ENCODE results near the gene ACSL1. TPM values are rescaled to one million over a fixed set of nuclear protein-coding genes. Genes with fewer than 3 reads are reported as not detected.
A peak's percentile ranks its signal among the peaks of the same experiment; 100 is the strongest.

Gene ACSL1
- total RNA-seq, 2 experiments from 2014 or later: 12.4 to 12.5 TPM

GRCh38 chr4:184774152-184774551 is 51.6 kb downstream of the ACSL1 start:
- no peak for TF ChIP-seq CTCF (IDR thresholded peaks at IDR 0.05)
- H3K4me3 ChIP-seq (ENCODE audit: low read length): no peak overlapping the region
- ChIA-PET POLR2A (no interaction called here), CTCF (interaction anchor here (0.6 kb wide), 1 partner anchor 14 kb away, joined by 3 read pairs; no protein-coding TSS in a partner anchor)
- peaks cover 19% of the 10 kb centered on the region for H3K36me3 ChIP-seq (ENCODE audit: insufficient read depth, low read length)
- DNase-seq: no peak
- no peaks in the 10 kb centered on the region for H3K27me3 ChIP-seq (ENCODE audit: control insufficient read depth in 1 of 2, insufficient read depth in 2 of 2, low read length in 2 of 2)
- no peaks in the 10 kb centered on the region for H3K4me1 ChIP-seq (ENCODE audit: insufficient read depth, low read length)
- H3K9me3 ChIP-seq (ENCODE audit: control insufficient read depth in 1 of 2, insufficient read depth in 1 of 2, low read length in 2 of 2): no peaks in the 10 kb centered on the region
- Mint-ChIP-seq H3K36me3 (ENCODE audit: low read depth) (peaks cover 49% of the 10 kb centered on the region), H3K27me3 (no peaks in the 10 kb centered on the region), H3K4me1 (ENCODE audit: low read depth) (peaks cover 11% of the 10 kb centered on the region), H3K4me3 (no peak overlapping the region), H3K27ac (no peak overlapping the region), H3K9me3 (no peaks in the 10 kb centered on the region)
- intact Hi-C loops (cut with DNase I, micrococcal nuclease): no loop called here
- no peak for ATAC-seq (ENCODE audit: poor library complexity)
- H3K27ac ChIP-seq (ENCODE audit: low read depth in 1 of 2, low read length in 2 of 2): no peak overlapping the region

GRCh38 chr4:184771416-184771815 is 54.4 kb downstream of the ACSL1 start:
- peaks cover 13% of the 10 kb centered on the region for H3K4me1 Mint-ChIP-seq (ENCODE audit: low read depth)
- Histone ChIP-seq H3K9me3 (ENCODE audit: control insufficient read depth in 1 of 2, insufficient read depth in 1 of 2, low read length in 2 of 2) (no peaks in the 10 kb centered on the region), H3K27me3 (ENCODE audit: control insufficient read depth in 1 of 2, insufficient read depth in 2 of 2, low read length in 2 of 2) (no peaks in the 10 kb centered on the region), H3K36me3 (ENCODE audit: insufficient read depth, low read length) (peaks cover 36% of the 10 kb centered on the region), H3K4me3 (ENCODE audit: low read length) (no peak overlapping the region), H3K27ac (ENCODE audit: low read depth in 1 of 2, low read length in 2 of 2) (no peak overlapping the region), H3K4me1 (ENCODE audit: insufficient read depth, low read length) (no peaks in the 10 kb centered on the region)
- TF ChIP-seq CTCF (IDR thresholded peaks at IDR 0.05): no peak
- no peaks in the 10 kb centered on the region for H3K9me3 Mint-ChIP-seq
- ChIA-PET CTCF (no interaction called here), POLR2A (no interaction called here)
- ATAC-seq (ENCODE audit: poor library complexity) (no peak), DNase-seq (no peak)
- no peak overlapping the region for H3K4me3 Mint-ChIP-seq
- intact Hi-C loops (cut with DNase I, micrococcal nuclease): no loop called here
- peaks cover 54% of the 10 kb centered on the region for H3K36me3 Mint-ChIP-seq (ENCODE audit: low read depth)
- H3K27ac Mint-ChIP-seq: no peak overlapping the region
- no peaks in the 10 kb centered on the region for H3K27me3 Mint-ChIP-seq

- intact Hi-C loops (cut with DNase I, micrococcal nuclease): no loop called here
- ATAC-seq (ENCODE audit: poor library complexity): peak; percentile 79
- H3K36me3 Mint-ChIP-seq (ENCODE audit: low read depth): peaks cover 64% of the 10 kb centered on the region
- H3K27me3 Mint-ChIP-seq: no peaks in the 10 kb centered on the region
- peaks cover 40% of the 10 kb centered on the region for H3K36me3 ChIP-seq (ENCODE audit: insufficient read depth, low read length)
- CTCF ChIA-PET: no interaction called here
- peak overlapping the region; percentile 59 for H3K27ac Mint-ChIP-seq
- no peaks in the 10 kb centered on the region for H3K4me1 ChIP-seq (ENCODE audit: insufficient read depth, low read length)
- no peak overlapping the region for H3K4me3 Mint-ChIP-seq
- no peak for TF ChIP-seq CTCF (IDR thresholded peaks at IDR 0.05)
- H3K4me3 ChIP-seq (ENCODE audit: low read length): no peak overlapping the region
- DNase-seq: no peak
- no peaks in the 10 kb centered on the region for H3K9me3 Mint-ChIP-seq
- peaks cover 13% of the 10 kb centered on the region for H3K4me1 Mint-ChIP-seq (ENCODE audit: low read depth)
- H3K9me3 ChIP-seq (ENCODE audit: control insufficient read depth in 1 of 2, insufficient read depth in 1 of 2, low read length in 2 of 2): no peaks in the 10 kb centered on the region
- no peak overlapping the region for H3K27ac ChIP-seq (ENCODE audit: low read depth in 1 of 2, low read length in 2 of 2)
- no peaks in the 10 kb centered on the region for H3K27me3 ChIP-seq (ENCODE audit: control insufficient read depth in 1 of 2, insufficient read depth in 2 of 2, low read length in 2 of 2)
- POLR2A ChIA-PET: interaction anchor here (1.1 kb wide), 1 partner anchor 35 kb away, joined by 3 read pairs; the partner anchor contains the start of gene CENPU
Observed at GRCh38 chr4:184769141-184769765, 56.5 kb downstream of the ACSL1 start.
